Measurements from ENCODE around the gene MYO10. TPM values are rescaled to one million over a fixed set of nuclear protein-coding genes. Genes with fewer than 3 reads are reported as not detected.

Gene MYO10
- total and polyA plus RNA-seq, 2 donors (not counting 3 experiments of a cell fraction or from before 2014, with no cell fraction given), result 36.0 to 148 TPM

- no peak for FAIRE-seq
- BruUV-seq (replicated peaks), result no TSS peak
- intact Hi-C loops (cut with micrococcal nuclease) (no loop called here), dilution Hi-C loops (cut with MboI; ENCODE audit: extremely low pct_ligation_motif_present, low sequenced_read_pairs) (no loop called here)
- H4K20me1 ChIP-seq (replicated peaks; ENCODE audit: control insufficient read depth, extremely low read depth, insufficient read depth, low read length), result peaks cover 16% of the 10 kb centered on the region
- CTCF ChIA-PET, result interaction anchor here (0.6 to 1.6 kb wide), 4 partner anchors 82 to 426 kb away, joined by 3 to 7 read pairs (median 4); no protein-coding TSS in a partner anchor
- peaks cover 96% of the 10 kb centered on the region for H3K79me2 ChIP-seq (ENCODE audit: control insufficient read depth, insufficient read depth, low read length)
- no peak overlapping the region for H3K4me3 ChIP-seq (replicated peaks in 1 of 3; ENCODE audit: insufficient read depth in 1 of 3, low read depth in 1 of 3, low read length in 3 of 3)
- H3K4me2 ChIP-seq (ENCODE audit: insufficient read depth, low read length), result peak overlapping the region; percentile 37
- H2AFZ ChIP-seq (ENCODE audit: low read depth, low read length), result no peak overlapping the region
- no peaks in the 10 kb centered on the region for H3K9me3 ChIP-seq (replicated peaks; ENCODE audit: control insufficient read depth, insufficient read depth, low read length)
- H3K27me3 ChIP-seq (ENCODE audit: control insufficient read depth in 2 of 2, insufficient read depth in 2 of 2, low read length in 2 of 2), result no peaks in the 10 kb centered on the region
- peaks cover 3% of the 10 kb centered on the region for H3K9me1 ChIP-seq (replicated peaks; ENCODE audit: control insufficient read depth, extremely low read depth, insufficient read depth, low read length)
- TF ChIP-seq GATA2 (IDR thresholded peaks at IDR 0.05; ENCODE audit: insufficient read depth, insufficient read length, low read depth, low read length), result peak; percentile 88
- TF ChIP-seq CTCF (IDR thresholded peaks at IDR 0.05; ENCODE audit: extremely low read depth in 1 of 2, insufficient read depth in 1 of 2, low read depth in 1 of 2, low read length in 2 of 2), result no peak
- POLR2A ChIA-PET, result no interaction called here
- DNase-seq (ENCODE audit: low read depth, low spot score), result peak; percentile 67
- no peak overlapping the region for H3K9ac ChIP-seq (replicated peaks; ENCODE audit: extremely low read depth, insufficient read depth, low read length)
- no peaks in the 10 kb centered on the region for H3K36me3 ChIP-seq (ENCODE audit: control insufficient read depth in 2 of 2, extremely low read depth in 1 of 2, insufficient read depth in 2 of 2, low read length in 2 of 2)
- H3K4me1 ChIP-seq (ENCODE audit: control insufficient read depth, extremely low read depth, insufficient read depth, low read length), result peaks cover 57% of the 10 kb centered on the region
- H3K27ac ChIP-seq (ENCODE audit: insufficient read depth, low read depth, low read length), result no peak overlapping the region
Measured at GRCh38 chr5:16894236-16895057, 41.6 kb downstream of the MYO10 start.

- Histone ChIP-seq H3K9me1 (replicated peaks; ENCODE audit: control insufficient read depth, extremely low read depth, insufficient read depth, low read length) (peaks cover 3% of the 10 kb centered on the region), H3K4me1 (ENCODE audit: control insufficient read depth, extremely low read depth, insufficient read depth, low read length) (peaks cover 54% of the 10 kb centered on the region), H3K79me2 (ENCODE audit: control insufficient read depth, insufficient read depth, low read length) (peaks cover 98% of the 10 kb centered on the region), H2AFZ (ENCODE audit: low read depth, low read length) (no peak overlapping the region), H4K20me1 (replicated peaks; ENCODE audit: control insufficient read depth, extremely low read depth, insufficient read depth, low read length) (peaks cover 16% of the 10 kb centered on the region), H3K4me2 (ENCODE audit: insufficient read depth, low read length) (no peak overlapping the region), H3K27ac (ENCODE audit: insufficient read depth, low read depth, low read length) (no peak overlapping the region), H3K9me3 (replicated peaks; ENCODE audit: control insufficient read depth, insufficient read depth, low read length) (no peaks in the 10 kb centered on the region), H3K4me3 (replicated peaks in 1 of 3; ENCODE audit: insufficient read depth in 1 of 3, low read depth in 1 of 3, low read length in 3 of 3) (no peak overlapping the region), H3K9ac (replicated peaks; ENCODE audit: extremely low read depth, insufficient read depth, low read length) (no peak overlapping the region), H3K36me3 (ENCODE audit: control insufficient read depth in 2 of 2, extremely low read depth in 1 of 2, insufficient read depth in 2 of 2, low read length in 2 of 2) (no peaks in the 10 kb centered on the region), H3K27me3 (ENCODE audit: control insufficient read depth in 2 of 2, insufficient read depth in 2 of 2, low read length in 2 of 2) (no peaks in the 10 kb centered on the region)
- no peak for TF ChIP-seq GATA2 (IDR thresholded peaks at IDR 0.05; ENCODE audit: insufficient read depth, insufficient read length, low read depth, low read length)
- no peak for TF ChIP-seq EZH2 (IDR thresholded peaks at IDR 0.05; ENCODE audit: borderline replicate concordance, low read depth, low read length, severe bottlenecking)
- no peak for TF ChIP-seq CTCF (IDR thresholded peaks at IDR 0.05; ENCODE audit: extremely low read depth in 1 of 2, insufficient read depth in 1 of 2, low read depth in 1 of 2, low read length in 2 of 2)
- TF ChIP-seq MYC (IDR thresholded peaks at IDR 0.05; ENCODE audit: low read depth, low read length), result no peak
- no peak for TF ChIP-seq JUN (IDR thresholded peaks at IDR 0.05; ENCODE audit: borderline replicate concordance, insufficient read depth, insufficient read length, low read depth)
- TF ChIP-seq POLR2AphosphoS5 (IDR thresholded peaks at IDR 0.05; ENCODE audit: insufficient read depth, low read depth, low read length), result no peak
- TF ChIP-seq MAX (IDR thresholded peaks at IDR 0.05; ENCODE audit: insufficient read depth, insufficient read length), result no peak
- TF ChIP-seq FOS (IDR thresholded peaks at IDR 0.05; ENCODE audit: borderline replicate concordance, insufficient read depth, low read length), result no peak
- no peak for TF ChIP-seq POLR2A (IDR thresholded peaks at IDR 0.05; ENCODE audit: low read depth, low read length)
- BruUV-seq (replicated peaks), result no TSS peak
- ChIA-PET POLR2A (no interaction called here), CTCF (interaction anchor here (0.7 to 1.6 kb wide), 6 partner anchors 22 to 299 kb away, joined by 3 to 5 read pairs (median 4); no protein-coding TSS in a partner anchor)
- dilution Hi-C loops (cut with MboI; ENCODE audit: extremely low pct_ligation_motif_present, low sequenced_read_pairs) (no loop called here), intact Hi-C loops (cut with micrococcal nuclease) (no loop called here)
- FAIRE-seq (no peak), DNase-seq (ENCODE audit: low read depth, low spot score) (no peak)
Measured at GRCh38 chr5:16891033-16891432, 45.1 kb downstream of the MYO10 start.
